ENCODE data around the gene COG2.

DNA sequence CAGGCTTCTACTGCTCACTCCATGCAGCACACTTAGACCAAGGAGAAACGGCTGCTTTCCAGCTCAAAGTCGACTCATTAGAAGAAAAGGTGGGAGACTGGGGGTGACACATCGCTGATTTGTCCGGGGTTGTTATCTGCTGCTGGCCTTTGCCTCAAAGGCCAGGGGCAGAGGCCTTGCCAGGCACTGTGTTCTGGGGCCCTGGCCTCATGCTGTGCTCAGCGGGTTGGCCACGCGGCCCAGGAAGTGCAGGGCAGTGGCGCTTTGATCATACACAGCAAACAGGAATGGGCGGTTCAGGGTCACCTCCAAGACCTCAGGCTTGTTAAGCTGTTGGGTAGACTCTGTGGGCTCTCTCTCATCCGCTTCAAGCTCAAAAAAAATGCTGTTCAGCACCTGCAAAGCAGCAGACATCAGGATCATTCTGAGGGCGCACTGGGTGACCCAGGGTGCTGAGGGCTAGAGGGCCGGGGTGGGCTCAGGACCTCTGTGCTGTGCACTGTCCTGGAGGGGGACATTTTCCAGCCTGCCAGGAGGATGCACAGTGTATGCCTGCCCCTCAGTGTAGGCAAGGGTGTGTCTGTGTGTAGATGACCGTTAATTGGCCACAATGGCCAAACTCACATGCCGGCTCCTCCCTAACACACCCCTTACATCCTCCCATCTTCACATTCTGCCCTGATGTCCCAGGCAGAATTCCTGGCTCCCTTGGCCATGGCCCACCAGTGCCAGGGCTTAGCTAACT is 60.8 kb downstream of the COG2 start:
- TF ChIP-seq POLR2A (IDR thresholded peaks at IDR 0.05) (no peak), EP300 (IDR thresholded peaks at IDR 0.05) (no peak)
- TF ChIP-seq, protein P1, sequence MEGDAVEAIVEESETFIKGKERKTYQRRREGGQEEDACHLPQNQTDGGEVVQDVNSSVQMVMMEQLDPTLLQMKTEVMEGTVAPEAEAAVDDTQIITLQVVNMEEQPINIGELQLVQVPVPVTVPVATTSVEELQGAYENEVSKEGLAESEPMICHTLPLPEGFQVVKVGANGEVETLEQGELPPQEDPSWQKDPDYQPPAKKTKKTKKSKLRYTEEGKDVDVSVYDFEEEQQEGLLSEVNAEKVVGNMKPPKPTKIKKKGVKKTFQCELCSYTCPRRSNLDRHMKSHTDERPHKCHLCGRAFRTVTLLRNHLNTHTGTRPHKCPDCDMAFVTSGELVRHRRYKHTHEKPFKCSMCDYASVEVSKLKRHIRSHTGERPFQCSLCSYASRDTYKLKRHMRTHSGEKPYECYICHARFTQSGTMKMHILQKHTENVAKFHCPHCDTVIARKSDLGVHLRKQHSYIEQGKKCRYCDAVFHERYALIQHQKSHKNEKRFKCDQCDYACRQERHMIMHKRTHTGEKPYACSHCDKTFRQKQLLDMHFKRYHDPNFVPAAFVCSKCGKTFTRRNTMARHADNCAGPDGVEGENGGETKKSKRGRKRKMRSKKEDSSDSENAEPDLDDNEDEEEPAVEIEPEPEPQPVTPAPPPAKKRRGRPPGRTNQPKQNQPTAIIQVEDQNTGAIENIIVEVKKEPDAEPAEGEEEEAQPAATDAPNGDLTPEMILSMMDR (IDR thresholded peaks at IDR 0.05): no peak
